Fibroblast of skin of scalp (primary cell): Measurements from ENCODE around the gene ZNF846.
"Not testable (repeated sequence)": the region's sequence is repeated elsewhere in the genome, so short reads cannot be mapped to it uniquely, and the experiment has no call there.

Experiments used
- DNase-seq: peaks from one replicate; pipeline ENCODE4 v3.0.0-alpha.2; 2013

Gene ZNF846

GRCh38 chr19:9784163-9784496, 15.6 kb upstream of the ZNF846 start:
- DNase-seq, result not testable (repeated sequence)

GRCh38 chr19:9782338-9782737, 13.8 kb upstream of the ZNF846 start:
- no peak for DNase-seq

- peak; percentile 6 for DNase-seq
Measured at GRCh38 chr19:9757544-9758501, 10.7 kb downstream of the ZNF846 start.

GRCh38 chr19:9752701-9753443, 15.7 kb downstream of the ZNF846 start:
- no peak for DNase-seq

GRCh38 chr19:9751446-9751845, 17.1 kb downstream of the ZNF846 start:
- DNase-seq, result no peak

GRCh38 chr19:9741476-9742171, 26.9 kb downstream of the ZNF846 start:
- no peak for DNase-seq

- DNase-seq, result no peak
Measured at GRCh38 chr19:9735986-9736385, 32.6 kb downstream of the ZNF846 start.

- DNase-seq, result not testable (repeated sequence)
Measured at GRCh38 chr19:9730056-9730455, 38.5 kb downstream of the ZNF846 start.

- no peak for DNase-seq
Measured at GRCh38 chr19:9729162-9729561, 39.4 kb downstream of the ZNF846 start.

GRCh38 chr19:9727644-9728043, 40.9 kb downstream of the ZNF846 start:
- no peak for DNase-seq

- DNase-seq, result not testable (repeated sequence)
Measured at GRCh38 chr19:9725508-9726201, 42.9 kb downstream of the ZNF846 start.

GRCh38 chr19:9724157-9724556, 44.4 kb downstream of the ZNF846 start:
- DNase-seq, result no peak

- DNase-seq, result no peak
Measured at GRCh38 chr19:9721861-9722260, 46.7 kb downstream of the ZNF846 start.

- no peak for DNase-seq
Measured at GRCh38 chr19:9720541-9720940, 48.0 kb downstream of the ZNF846 start.

- DNase-seq, result no peak
Measured at GRCh38 chr19:9711815-9712214, 56.7 kb downstream of the ZNF846 start.

GRCh38 chr19:9709305-9709704, 59.2 kb downstream of the ZNF846 start:
- no peak for DNase-seq

- DNase-seq, result no peak
Measured at GRCh38 chr19:9705836-9706235, 62.7 kb downstream of the ZNF846 start.

- DNase-seq, result no peak
Measured at GRCh38 chr19:9702186-9702585, 66.4 kb downstream of the ZNF846 start.
